Measurements from ENCODE around the gene BRINP3.

Gene BRINP3

GRCh38 chr1:190456129-190456528, 21.5 kb downstream of the BRINP3 start:
- no peaks in the 10 kb centered on the region for H4K20me1 ChIP-seq (ENCODE audit: low read depth, low read length)
- no peaks in the 10 kb centered on the region for H3F3A ChIP-seq (ENCODE audit: insufficient read depth)
- H3K9me2 ChIP-seq (replicated peaks; ENCODE audit: insufficient read depth, low read length) = no peaks in the 10 kb centered on the region
- no peak overlapping the region for H3K4me2 ChIP-seq (ENCODE audit: low read depth, low read length, poor library complexity, severe bottlenecking)
- H3K9ac ChIP-seq (ENCODE audit: low read length) = no peak overlapping the region
- H3K79me2 ChIP-seq (ENCODE audit: insufficient read depth, low read length) = no peaks in the 10 kb centered on the region
- no peak overlapping the region for H3K27ac ChIP-seq (ENCODE audit: low read depth, low read length)
- no peaks in the 10 kb centered on the region for H3K9me3 ChIP-seq (ENCODE audit: insufficient read depth, low read length)
- TF ChIP-seq EZH2phosphoT487 (conservative IDR thresholded peaks at IDR 0.05; ENCODE audit: low read length) = no peak
- TF ChIP-seq, protein P1, sequence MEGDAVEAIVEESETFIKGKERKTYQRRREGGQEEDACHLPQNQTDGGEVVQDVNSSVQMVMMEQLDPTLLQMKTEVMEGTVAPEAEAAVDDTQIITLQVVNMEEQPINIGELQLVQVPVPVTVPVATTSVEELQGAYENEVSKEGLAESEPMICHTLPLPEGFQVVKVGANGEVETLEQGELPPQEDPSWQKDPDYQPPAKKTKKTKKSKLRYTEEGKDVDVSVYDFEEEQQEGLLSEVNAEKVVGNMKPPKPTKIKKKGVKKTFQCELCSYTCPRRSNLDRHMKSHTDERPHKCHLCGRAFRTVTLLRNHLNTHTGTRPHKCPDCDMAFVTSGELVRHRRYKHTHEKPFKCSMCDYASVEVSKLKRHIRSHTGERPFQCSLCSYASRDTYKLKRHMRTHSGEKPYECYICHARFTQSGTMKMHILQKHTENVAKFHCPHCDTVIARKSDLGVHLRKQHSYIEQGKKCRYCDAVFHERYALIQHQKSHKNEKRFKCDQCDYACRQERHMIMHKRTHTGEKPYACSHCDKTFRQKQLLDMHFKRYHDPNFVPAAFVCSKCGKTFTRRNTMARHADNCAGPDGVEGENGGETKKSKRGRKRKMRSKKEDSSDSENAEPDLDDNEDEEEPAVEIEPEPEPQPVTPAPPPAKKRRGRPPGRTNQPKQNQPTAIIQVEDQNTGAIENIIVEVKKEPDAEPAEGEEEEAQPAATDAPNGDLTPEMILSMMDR (IDR thresholded peaks at IDR 0.05; ENCODE audit: insufficient read depth, low read length, poor library complexity, severe bottlenecking) = no peak
- no peaks in the 10 kb centered on the region for H3K27me3 ChIP-seq (ENCODE audit: low read length)
- no peak overlapping the region for H3K4me3 ChIP-seq (ENCODE audit: insufficient read depth, low read length, poor library complexity, severe bottlenecking)
- peak overlapping the region; percentile 16 for H2AFZ ChIP-seq (ENCODE audit: low read depth, low read length, severe bottlenecking)
- H3K36me3 ChIP-seq (ENCODE audit: low read length) = no peaks in the 10 kb centered on the region

GRCh38 chr1:190455631-190456030, 22.0 kb downstream of the BRINP3 start:
- no peaks in the 10 kb centered on the region for H3F3A ChIP-seq (ENCODE audit: insufficient read depth)
- TF ChIP-seq, protein P1 (IDR thresholded peaks at IDR 0.05; ENCODE audit: insufficient read depth, low read length, poor library complexity, severe bottlenecking) = no peak
- no peak for TF ChIP-seq EZH2phosphoT487 (conservative IDR thresholded peaks at IDR 0.05; ENCODE audit: low read length)
- no peaks in the 10 kb centered on the region for H3K36me3 ChIP-seq (ENCODE audit: low read length)
- H3K79me2 ChIP-seq (ENCODE audit: insufficient read depth, low read length) = no peaks in the 10 kb centered on the region
- H4K20me1 ChIP-seq (ENCODE audit: low read depth, low read length) = no peaks in the 10 kb centered on the region
- H3K27ac ChIP-seq (ENCODE audit: low read depth, low read length) = no peak overlapping the region
- no peak overlapping the region for H3K9ac ChIP-seq (ENCODE audit: low read length)
- H3K9me2 ChIP-seq (replicated peaks; ENCODE audit: insufficient read depth, low read length) = no peaks in the 10 kb centered on the region
- H3K27me3 ChIP-seq (ENCODE audit: low read length) = no peaks in the 10 kb centered on the region
- no peaks in the 10 kb centered on the region for H3K9me3 ChIP-seq (ENCODE audit: insufficient read depth, low read length)
- peak overlapping the region; percentile 16 for H2AFZ ChIP-seq (ENCODE audit: low read depth, low read length, severe bottlenecking)
- no peak overlapping the region for H3K4me2 ChIP-seq (ENCODE audit: low read depth, low read length, poor library complexity, severe bottlenecking)
- no peak overlapping the region for H3K4me3 ChIP-seq (ENCODE audit: insufficient read depth, low read length, poor library complexity, severe bottlenecking)

GRCh38 chr1:190453550-190453949, 24.1 kb downstream of the BRINP3 start:
- Histone ChIP-seq H3K27me3 (ENCODE audit: low read length) (no peaks in the 10 kb centered on the region), H3K4me2 (ENCODE audit: low read depth, low read length, poor library complexity, severe bottlenecking) (no peak overlapping the region), H2AFZ (ENCODE audit: low read depth, low read length, severe bottlenecking) (peak overlapping the region; percentile 28), H3K79me2 (ENCODE audit: insufficient read depth, low read length) (no peaks in the 10 kb centered on the region), H3F3A (ENCODE audit: insufficient read depth) (no peaks in the 10 kb centered on the region), H3K9ac (ENCODE audit: low read length) (no peak overlapping the region), H3K9me3 (ENCODE audit: insufficient read depth, low read length) (no peaks in the 10 kb centered on the region), H4K20me1 (ENCODE audit: low read depth, low read length) (no peaks in the 10 kb centered on the region), H3K27ac (ENCODE audit: low read depth, low read length) (no peak overlapping the region), H3K4me3 (ENCODE audit: insufficient read depth, low read length, poor library complexity, severe bottlenecking) (no peak overlapping the region), H3K9me2 (replicated peaks; ENCODE audit: insufficient read depth, low read length) (no peaks in the 10 kb centered on the region), H3K36me3 (ENCODE audit: low read length) (no peaks in the 10 kb centered on the region)
- TF ChIP-seq, protein P1 (IDR thresholded peaks at IDR 0.05; ENCODE audit: insufficient read depth, low read length, poor library complexity, severe bottlenecking) = no peak
- TF ChIP-seq EZH2phosphoT487 (conservative IDR thresholded peaks at IDR 0.05; ENCODE audit: low read length) = no peak

Measured in SU-DHL-6 (cell line).